ENCODE results near the gene SLFN13.
"Not testable (repeated sequence)": the region's sequence is repeated elsewhere in the genome, so short reads cannot be mapped to it uniquely, and the experiment has no call there.

SLFN13 gene

DNA sequence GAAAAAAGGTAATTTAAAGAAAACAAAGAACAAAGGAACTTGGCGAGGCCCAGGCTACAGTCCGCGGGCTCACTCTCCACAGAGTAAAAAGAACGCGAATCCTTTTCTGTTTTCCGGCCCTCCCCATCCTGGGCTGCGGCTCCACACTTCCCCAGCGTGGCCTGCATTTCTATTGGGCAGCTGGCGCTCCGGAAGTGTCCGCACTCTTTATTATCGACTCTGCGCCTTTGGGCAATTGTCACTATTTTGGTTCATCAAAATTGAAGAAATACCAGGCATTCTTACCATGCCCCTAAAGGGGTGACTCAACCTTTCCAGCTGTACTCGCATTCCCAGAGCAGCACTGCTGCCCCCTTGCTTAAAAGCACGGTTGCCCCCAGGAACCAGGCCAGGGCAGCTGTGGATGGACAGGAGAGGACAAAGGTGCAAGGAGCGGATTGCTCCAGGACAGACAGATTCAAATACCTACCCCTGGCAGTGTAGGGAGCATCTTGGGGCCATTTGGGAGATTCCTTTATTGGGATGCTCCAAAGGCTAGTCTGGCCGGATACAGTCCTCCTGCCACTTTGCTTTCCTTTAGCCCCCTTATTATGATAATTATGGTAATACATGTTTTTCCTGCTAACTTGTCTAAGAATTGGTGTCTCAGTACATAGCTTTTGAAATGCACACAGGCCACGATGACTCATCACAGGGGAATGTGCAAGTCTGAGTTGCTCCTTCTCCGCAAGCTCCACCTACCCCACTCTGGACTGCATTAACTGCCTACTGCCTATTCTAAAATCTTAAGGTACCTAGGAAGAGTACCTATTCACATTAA is 15.3 kb downstream of the SLFN13 start:
- peak; percentile 9 for DNase-seq (ENCODE audit: low spot score)

DNA sequence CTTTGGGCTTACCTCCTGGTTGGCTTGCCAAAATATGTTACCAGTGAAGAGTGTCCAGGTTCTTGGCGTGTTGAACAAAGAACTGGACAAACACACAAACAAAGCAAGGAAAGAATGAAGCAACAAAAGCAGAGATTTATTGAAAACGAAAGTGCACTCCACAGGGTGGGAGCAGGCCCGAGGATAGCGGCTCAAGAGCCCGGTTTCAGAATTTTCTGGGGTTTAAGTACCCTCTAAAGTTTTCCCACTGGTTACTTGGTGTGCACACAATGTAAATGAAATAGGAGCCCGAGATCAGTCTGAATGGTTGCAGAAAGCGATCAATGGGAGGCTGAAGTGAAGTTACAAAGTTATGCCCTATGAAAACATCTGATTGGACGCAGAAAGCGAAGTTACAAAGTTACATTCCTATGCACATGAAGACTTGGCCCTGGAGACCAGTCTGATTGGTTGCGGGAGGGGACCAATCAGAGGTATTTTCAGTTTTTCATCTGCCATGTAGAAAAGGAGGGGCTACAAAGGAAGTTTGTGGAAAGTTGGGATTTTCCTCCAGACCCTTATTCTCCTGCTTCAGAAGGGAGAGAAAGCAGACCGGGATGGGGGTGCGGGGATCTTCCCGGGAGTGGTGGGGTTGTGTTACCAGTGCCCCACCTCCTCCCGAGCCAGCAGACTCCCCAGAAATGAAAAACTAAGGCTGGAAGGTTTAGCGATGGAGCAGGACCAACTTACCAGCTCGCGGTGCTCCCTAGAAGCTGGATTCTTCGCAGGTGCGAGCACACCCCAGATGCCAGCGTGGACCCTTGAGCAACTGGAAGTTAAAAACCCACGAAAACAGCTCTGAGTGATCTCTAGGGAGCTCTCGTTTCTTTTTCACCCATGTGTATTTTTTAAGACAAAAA is 16.1 kb downstream of the SLFN13 start, which contains the start of gene SLFN12:
Gene SLFN12, minus strand, starts transcription at position 325 of the 899 bp plus-strand sequence. CDS start 9,472 bp downstream, outside the sequence.
- peak; percentile 55 for DNase-seq (ENCODE audit: low spot score)

DNA sequence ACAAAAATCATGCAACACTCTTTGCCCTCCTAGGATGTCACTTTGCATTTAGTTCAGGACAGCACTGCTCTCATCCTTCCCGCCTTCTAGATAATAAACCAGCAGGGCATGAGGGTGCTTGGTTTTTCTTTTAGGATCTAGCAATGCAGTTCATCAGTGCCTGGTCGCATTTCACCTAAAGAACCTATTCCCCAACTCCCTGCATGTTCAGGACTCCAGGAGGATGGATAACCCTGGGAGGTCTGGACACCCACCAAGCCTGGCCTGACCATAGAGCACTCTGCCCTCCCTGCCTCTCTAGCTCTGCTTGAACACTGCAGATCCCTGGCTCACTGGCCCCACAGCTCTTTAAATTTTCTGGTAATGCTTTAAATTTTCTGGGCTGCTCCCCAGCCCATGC is 18.9 kb downstream of the SLFN13 start:
- DNase-seq (ENCODE audit: low spot score): no peak

DNA sequence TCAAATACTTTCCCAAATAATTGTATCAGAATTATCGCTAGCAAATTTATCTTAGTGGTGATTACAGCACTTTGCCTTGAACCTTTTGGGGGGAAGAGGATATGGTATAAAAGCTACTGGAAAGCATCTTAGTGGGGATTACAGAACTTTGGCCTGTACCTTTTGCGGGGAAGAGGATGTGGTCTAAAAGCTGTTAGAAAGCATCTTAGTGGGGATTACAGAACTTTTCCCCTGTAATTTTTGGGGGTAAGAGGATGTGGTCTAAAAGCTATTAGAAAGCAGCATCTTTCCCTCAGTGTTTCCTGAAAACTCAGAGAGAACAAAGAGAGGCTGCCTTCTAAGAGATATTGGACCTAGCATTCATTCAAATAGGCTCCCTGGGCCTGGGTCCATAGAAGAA is 20.3 kb downstream of the SLFN13 start:
- DNase-seq (ENCODE audit: low spot score): no peak

DNA sequence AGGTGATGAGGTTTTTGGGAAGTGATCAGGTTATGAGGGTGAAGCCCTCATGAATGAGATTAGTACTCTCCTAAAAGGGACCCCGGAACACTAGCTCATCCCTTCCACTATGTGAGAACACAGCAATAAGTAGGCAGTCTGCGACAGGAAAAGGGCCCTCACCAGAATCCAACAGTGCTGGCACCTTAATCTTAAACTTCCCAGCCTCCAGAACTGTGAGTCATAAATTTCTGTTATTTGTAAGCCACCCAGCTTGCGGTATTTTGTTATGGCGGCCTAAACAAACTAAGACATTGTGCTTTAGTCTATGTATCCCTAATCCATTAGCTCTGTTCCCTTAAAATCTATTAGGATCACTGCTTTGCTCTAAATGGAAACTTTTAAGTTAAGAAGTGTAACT is 24.8 kb downstream of the SLFN13 start:
- no peak for DNase-seq (ENCODE audit: low spot score)

DNA sequence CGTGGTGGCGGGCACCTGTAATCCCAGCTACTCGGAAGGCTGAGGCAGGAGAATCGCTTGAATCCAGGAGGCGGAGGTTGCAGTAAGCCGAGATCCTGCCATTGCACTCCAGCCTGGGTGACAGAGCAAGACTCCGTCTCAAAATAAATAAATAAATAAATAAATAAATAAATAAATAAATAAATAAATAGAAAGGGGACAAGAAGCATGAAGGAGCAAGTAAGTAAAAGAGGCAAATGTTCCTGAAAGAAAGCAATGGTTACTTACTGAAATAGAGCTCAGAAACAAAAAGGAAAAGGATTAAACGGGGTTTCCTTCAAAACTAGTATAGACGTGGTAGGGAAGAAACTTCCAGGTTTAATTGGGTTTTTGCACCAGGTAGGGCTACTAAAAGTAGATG is 27.5 kb downstream of the SLFN13 start:
- DNase-seq (ENCODE audit: low spot score): not testable (repeated sequence)

DNA sequence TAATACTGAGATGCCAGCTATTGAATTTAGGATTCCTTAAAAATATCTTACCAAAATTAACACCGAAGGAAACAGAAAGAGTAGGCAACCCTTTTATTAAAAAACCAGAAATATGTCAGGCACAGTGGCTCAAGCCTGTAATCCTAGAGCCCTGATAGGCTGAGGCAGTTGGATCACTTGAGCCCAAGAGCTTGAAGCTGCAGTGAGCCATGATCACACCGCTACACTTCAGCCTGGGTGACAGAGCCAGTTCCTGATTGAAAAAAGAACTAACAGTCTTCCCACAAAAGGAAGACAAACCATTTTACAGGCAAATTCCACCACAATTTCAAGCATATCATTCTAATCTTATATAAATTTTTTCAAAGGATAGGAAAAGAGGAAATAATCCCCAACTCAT is 31.9 kb downstream of the SLFN13 start:
- DNase-seq (ENCODE audit: low spot score): no peak

DNA sequence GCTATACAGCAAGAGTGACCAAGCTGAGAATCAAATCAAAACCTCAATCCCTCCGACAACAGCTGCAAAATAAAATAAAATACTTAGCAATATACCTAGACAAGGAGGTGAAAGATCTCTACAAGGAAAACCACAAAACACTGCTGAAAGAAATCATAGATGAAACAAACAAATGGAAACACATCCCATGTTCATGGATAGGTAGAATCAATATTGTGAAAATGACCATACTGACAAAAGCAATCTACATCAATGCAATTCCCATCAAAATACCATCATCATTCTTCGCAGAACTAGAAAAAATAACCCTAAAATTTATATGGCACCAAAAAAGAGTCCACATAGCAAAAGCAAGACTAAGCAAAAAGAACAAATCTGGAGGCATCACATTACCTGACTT is 33.9 kb downstream of the SLFN13 start:
- not testable (repeated sequence) for DNase-seq (ENCODE audit: low spot score)

DNA sequence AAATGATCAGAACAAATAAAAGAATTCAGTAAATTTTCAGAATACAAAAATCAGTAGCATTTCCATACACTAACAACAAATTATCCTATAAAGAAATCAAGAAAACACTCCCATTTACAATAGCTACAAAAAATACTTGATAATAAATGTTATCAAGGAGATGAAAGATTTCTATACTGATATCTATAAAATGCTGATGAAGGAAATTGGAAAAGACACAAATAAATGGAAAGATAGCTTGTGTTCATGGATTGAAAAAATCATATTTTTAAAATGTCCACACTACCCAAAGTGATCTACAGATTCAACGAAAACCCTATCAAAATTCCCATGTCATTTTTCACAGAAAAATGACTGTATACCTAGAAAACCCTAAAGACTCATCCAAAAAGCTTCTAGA is 34.3 kb downstream of the SLFN13 start:
- no peak for DNase-seq (ENCODE audit: low spot score)

DNA sequence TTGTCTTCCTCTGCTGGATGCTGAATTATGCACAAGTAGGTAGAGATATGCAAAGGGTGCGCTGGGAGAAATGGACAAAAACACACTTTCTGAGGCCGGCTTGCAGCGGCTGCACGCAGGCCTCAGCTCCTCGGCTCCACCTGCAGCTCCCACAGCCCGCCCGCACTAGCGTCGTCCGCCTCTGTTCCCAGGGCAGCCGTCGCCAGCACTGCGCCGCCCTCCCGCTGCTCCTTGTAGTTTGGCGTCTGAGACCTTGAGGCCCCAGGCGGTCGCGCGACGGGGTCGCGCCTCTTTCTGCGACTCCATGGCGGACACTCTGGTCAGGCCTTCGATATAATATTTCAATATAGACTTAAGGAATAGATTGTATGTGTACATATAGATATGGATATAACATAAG is 41.0 kb downstream of the SLFN13 start:
- no peak for DNase-seq (ENCODE audit: low spot score)

DNA sequence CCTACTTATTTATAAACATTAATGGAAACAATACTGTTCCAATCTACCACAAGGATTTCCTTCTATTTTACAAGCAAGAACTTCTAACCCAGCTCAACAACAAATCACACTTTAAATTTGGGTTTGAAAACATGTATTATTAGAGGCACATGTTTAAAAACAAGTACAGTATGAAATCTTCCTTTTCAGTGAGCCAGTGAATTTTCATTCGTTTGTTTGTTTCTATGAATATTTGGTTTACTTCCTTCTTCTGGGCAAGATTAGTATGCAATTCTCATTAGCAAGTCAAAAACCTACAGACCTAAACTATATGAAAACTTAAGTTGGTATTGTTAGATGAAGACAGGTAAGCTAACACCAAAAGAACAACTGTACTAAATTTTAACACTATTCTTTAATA is 42.0 kb downstream of the SLFN13 start:
- DNase-seq (ENCODE audit: low spot score): no peak

DNA sequence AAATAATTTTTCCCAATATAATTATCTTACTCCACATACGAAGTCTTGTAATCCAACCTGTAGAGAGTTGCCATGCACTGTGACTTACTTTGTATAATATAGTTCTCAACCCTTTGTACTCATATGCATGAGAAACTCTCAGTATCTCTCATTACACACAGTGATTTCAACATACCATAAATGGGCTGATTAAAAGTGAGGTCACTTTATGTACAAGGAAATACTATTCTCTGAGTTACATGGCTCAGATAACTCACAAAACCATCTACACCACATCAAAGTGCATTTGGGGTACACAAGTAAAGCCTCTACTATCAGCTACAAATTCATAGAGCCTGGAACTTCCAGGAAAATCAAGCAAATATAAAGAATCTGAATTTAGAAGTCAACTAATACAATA is 44.2 kb downstream of the SLFN13 start:
- no peak for DNase-seq (ENCODE audit: low spot score)

DNA sequence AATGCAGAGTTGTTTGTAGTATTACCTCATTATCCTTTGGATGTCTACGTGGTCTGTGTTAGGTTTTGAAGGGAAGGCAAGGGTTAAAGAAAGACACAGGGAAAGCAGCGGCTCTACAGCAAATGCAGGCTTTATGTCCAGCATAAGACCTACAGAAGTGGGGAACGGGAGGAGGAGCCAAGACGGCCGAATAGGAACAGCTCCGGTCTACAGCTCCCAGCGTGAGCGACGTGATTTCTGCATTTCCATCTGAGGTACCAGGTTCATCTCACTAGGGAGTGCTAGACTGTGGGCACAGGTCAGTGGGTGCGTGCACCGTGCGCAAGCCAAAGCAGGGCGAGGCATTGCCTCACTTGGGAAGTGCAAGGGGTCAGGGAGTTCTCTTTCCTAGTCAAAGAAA is 54.8 kb downstream of the SLFN13 start:
- not testable (repeated sequence) for DNase-seq (ENCODE audit: low spot score)

DNA sequence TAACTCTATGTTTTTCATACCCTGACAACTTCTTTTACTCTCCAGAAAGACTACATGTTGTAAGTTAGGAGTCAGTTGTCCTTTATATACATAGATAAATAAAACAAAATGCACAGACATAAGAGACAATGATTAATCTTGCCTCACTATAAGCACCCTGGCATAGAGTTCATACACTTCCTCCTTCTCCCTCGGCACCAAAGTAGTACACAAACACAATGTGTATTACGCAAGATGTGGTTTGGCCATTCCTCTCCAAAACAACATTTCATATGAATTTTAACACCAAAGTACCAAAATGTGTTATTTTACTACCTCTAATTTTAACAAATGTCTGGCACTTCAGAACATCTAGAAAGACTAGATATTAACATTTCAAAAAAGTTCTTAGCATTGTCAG is 57.9 kb downstream of the SLFN13 start:
- DNase-seq (ENCODE audit: low spot score): no peak

DNA sequence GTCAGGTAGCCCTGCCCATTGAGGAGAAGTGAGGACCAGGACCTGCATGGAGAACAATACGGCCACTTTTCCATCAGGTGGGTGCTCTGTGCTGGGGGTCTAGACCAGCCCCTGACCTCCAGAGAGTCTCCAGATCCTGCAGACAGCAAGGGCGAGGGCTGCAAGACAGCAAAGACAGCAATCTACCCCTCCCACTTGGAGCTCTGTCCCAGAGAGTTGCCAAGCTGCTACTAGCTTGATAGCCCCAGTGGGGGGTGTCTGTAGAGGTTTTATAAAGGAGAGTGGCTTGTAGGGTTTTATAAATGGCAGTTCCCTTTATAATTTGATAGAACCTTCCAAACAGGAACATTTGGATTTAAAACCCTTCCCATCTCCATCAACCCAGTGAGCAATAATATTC is 58.4 kb downstream of the SLFN13 start:
- no peak for DNase-seq (ENCODE audit: low spot score)

DNA sequence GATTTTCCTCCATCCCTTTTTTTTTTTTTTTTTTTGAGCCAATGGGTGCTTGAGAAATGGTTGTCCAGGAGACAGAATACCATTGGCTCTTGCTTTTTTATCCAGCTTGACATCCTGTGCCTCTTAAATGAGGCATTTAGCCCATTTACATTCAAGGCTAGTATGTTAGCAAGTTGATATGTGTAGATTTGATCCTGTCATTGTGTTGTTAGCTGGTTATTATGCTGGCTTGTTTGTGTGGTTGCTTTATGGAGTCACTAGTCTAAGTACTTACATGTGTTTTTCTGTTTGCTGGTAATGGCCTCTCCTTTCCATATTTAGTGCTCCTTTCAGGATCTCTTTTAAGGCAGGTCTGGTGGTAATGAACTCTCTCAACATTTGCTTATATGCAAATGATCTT is 61.1 kb downstream of the SLFN13 start:
- no peak for DNase-seq (ENCODE audit: low spot score)

All from globus pallidus (tissue), 1 donor.